ENCODE measurements around the gene SF3B1. TPM values are rescaled to one million over a fixed set of nuclear protein-coding genes. Genes with fewer than 3 reads are reported as not detected.

SF3B1 gene
- total RNA-seq, 4 donors from 2014 or later, result 113 to 259 (median 149) TPM

DNA sequence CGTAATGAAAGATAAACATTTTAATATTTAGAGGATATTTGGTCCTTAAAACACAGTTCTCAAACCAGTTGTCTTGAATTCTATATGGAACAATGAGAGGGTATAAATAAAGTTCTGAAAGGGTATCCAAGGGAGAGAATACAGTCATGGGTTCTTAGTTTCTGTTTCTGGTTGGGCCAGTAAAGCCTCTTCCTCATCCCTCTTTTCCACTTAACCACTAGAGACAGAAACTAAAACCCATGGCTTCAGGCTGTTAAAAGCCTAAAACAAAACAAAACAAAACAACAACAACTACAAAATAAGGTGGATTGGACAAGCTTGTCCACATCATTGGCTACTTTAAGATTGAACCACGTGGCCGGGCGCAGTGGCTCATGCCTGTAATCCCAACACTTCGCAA lies 37.3 kb upstream of the SF3B1 start:
- intact Hi-C loops (cut with DNase I), result no loop called here
- 97 to 99% methylated on average over 5 of the region's 5 CpGs for WGBS, 2 donors
- H3K9me3 ChIP-seq, result no peaks in the 10 kb centered on the region
- no peaks in the 10 kb centered on the region for H3K4me1 ChIP-seq
- DNase-seq, result no peak
- TF ChIP-seq, protein P1, sequence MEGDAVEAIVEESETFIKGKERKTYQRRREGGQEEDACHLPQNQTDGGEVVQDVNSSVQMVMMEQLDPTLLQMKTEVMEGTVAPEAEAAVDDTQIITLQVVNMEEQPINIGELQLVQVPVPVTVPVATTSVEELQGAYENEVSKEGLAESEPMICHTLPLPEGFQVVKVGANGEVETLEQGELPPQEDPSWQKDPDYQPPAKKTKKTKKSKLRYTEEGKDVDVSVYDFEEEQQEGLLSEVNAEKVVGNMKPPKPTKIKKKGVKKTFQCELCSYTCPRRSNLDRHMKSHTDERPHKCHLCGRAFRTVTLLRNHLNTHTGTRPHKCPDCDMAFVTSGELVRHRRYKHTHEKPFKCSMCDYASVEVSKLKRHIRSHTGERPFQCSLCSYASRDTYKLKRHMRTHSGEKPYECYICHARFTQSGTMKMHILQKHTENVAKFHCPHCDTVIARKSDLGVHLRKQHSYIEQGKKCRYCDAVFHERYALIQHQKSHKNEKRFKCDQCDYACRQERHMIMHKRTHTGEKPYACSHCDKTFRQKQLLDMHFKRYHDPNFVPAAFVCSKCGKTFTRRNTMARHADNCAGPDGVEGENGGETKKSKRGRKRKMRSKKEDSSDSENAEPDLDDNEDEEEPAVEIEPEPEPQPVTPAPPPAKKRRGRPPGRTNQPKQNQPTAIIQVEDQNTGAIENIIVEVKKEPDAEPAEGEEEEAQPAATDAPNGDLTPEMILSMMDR (IDR thresholded peaks at IDR 0.05), result no peak
- TF ChIP-seq POLR2A (IDR thresholded peaks at IDR 0.05), result no peak
- H3K4me3 ChIP-seq, result no peak overlapping the region
- no peaks in the 10 kb centered on the region for H3K27me3 ChIP-seq
- peaks cover 0 to 100% (median 45%) of the 10 kb centered on the region in 3 donors for H3K36me3 ChIP-seq
- no peak overlapping the region for H3K27ac ChIP-seq

GRCh38 chr2:197464175-197464574 lies 29.3 kb upstream of the SF3B1 start:
- intact Hi-C loops (cut with DNase I), result no loop called here
- Histone ChIP-seq H3K27ac (no peak overlapping the region), H3K27me3 (no peaks in the 10 kb centered on the region), H3K4me1 (peaks cover 0 to 31% (median 6%) of the 10 kb centered on the region in 3 donors), H3K9me3 (no peaks in the 10 kb centered on the region), H3K4me3 (no peak overlapping the region), H3K36me3 (peaks cover 0 to 95% (median 25%) of the 10 kb centered on the region in 3 donors)
- WGBS, 2 donors, result 29 to 58% methylated on average over 1 of the region's 1 CpG
- TF ChIP-seq, protein P1 (IDR thresholded peaks at IDR 0.05), result no peak
- no peak for TF ChIP-seq POLR2A (IDR thresholded peaks at IDR 0.05)
- no peak for DNase-seq

DNA sequence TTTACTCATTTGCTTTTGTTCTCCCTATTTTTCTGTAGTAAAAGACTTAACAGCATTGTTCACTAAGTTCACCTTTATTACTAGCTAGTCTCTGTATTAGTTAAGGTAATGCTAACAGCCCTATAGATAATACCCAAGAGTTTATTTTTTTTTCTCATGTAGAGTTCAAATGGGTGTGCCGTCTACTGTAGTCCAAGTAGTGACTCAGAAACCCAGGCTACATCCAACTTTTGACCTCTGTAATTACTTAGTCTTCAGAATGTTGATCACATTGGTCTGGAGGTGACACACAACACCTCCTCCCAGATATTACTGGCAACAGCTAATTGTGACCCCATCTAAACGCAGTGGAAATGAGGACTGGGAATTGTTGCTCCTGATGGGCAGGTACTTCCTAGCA lies 26.2 kb upstream of the SF3B1 start:
- DNase-seq, result no peak
- Histone ChIP-seq H3K27ac (peak overlapping the region; percentile 28 to 68 (median 51)), H3K27me3 (no peaks in the 10 kb centered on the region), H3K4me1 (peaks cover 0 to 60% (median 17%) of the 10 kb centered on the region in 3 donors), H3K36me3 (peaks cover 0 to 67% (median 5%) of the 10 kb centered on the region in 3 donors), H3K4me3 (no peak overlapping the region), H3K9me3 (no peaks in the 10 kb centered on the region)
- 39 to 63% methylated on average over 2 of the region's 2 CpGs for WGBS, 2 donors
- intact Hi-C loops (cut with DNase I), result no loop called here
- TF ChIP-seq, protein P1 (IDR thresholded peaks at IDR 0.05), result no peak
- TF ChIP-seq POLR2A (IDR thresholded peaks at IDR 0.05), result no peak

DNA sequence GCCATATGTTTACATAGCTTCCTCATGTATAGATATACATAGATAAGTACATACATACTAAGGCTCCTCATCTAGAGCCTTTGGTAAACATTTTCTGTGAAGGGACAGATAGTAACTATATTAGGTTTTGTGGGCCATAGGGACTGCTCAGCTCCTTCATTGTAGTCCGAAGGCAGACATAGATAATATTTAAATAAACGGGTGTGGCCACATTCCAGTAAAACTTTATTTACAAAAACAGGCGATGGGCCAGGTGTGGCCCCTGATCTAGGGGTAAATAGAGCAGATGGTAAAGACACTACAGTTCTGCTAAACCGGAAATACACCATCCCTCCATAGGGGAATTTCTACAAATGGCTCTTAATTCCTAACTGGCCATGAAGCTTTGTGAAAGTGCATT lies 25.8 kb upstream of the SF3B1 start:
- Histone ChIP-seq H3K4me3 (no peak overlapping the region), H3K36me3 (peaks cover 0 to 63% (median 5%) of the 10 kb centered on the region in 3 donors), H3K4me1 (peaks cover 0 to 63% (median 17%) of the 10 kb centered on the region in 3 donors), H3K27me3 (no peaks in the 10 kb centered on the region), H3K9me3 (no peaks in the 10 kb centered on the region), H3K27ac (peak overlapping the region; percentile 16 to 68 (median 51))
- intact Hi-C loops (cut with DNase I), result no loop called here
- WGBS, 2 donors, result 70% methylated on average over 4 of the region's 4 CpGs
- no peak for DNase-seq
- TF ChIP-seq, protein P1 (IDR thresholded peaks at IDR 0.05), result no peak
- TF ChIP-seq POLR2A (IDR thresholded peaks at IDR 0.05), result no peak

DNA sequence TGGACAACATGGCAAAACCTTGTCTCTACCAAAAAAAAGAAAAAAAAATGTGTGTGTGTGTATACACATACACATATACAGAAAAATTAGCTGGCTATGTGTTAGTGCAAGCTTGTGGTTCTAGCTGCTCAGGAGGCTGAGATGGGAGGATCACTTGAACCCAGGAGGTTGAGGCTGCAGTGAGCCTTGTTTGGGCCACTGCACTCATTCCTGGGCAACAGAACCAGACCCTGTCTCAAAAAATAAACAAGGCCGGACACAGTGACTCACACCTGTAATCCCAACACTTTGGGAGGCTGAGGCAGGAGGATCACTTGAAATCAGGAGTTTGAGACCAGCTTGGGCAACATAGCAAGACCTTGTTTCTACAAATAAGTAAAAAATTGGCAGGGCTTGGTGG lies 20.6 kb upstream of the SF3B1 start:
- H3K9me3 ChIP-seq, result no peaks in the 10 kb centered on the region
- TF ChIP-seq, protein P1 (IDR thresholded peaks at IDR 0.05), result no peak
- TF ChIP-seq POLR2A (IDR thresholded peaks at IDR 0.05), result no peak
- peaks cover 8 to 66% (median 26%) of the 10 kb centered on the region in 3 donors for H3K4me1 ChIP-seq
- H3K27ac ChIP-seq, result no peak overlapping the region
- H3K4me3 ChIP-seq, result no peak overlapping the region
- H3K36me3 ChIP-seq, result peaks cover 0 to 13% (median 0%) of the 10 kb centered on the region in 3 donors
- WGBS, 2 donors, result 56 to 92% methylated on average over 1 of the region's 1 CpG
- intact Hi-C loops (cut with DNase I), result no loop called here
- DNase-seq, result no peak
- H3K27me3 ChIP-seq, result no peaks in the 10 kb centered on the region
